ENCODE results near the gene SNAI3.

SNAI3 gene

GRCh38 chr16:88638323-88639230 is 47.7 kb downstream of the SNAI3 start, which contains the start of gene IL17C:
IL17C (plus strand) TSS chr16:88638572; CDS start chr16:88638642, 70 bp downstream.
- peaks cover 17% of the 10 kb centered on the region for H3K79me1 ChIP-seq (ENCODE audit: low read length)
- no peak within 1 kb of the TSS for H3K4me3 ChIP-seq (ENCODE audit: low read depth, low read length)
- H3K27me3 ChIP-seq (ENCODE audit: insufficient read depth, low read length), result peaks cover 3% of the 10 kb centered on the region
- H4K8ac ChIP-seq (ENCODE audit: low read depth, low read length), result no peak within 1 kb of the TSS
- H3K4me1 ChIP-seq (ENCODE audit: control insufficient read depth in 1 of 2, insufficient read depth in 2 of 2, low read length in 2 of 2), result peaks cover 18 to 19% of the 10 kb centered on the region in 2 experiments
- no peaks in the 10 kb centered on the region for H3K79me2 ChIP-seq (ENCODE audit: control insufficient read depth, insufficient read depth, low read length, poor library complexity)
- peaks cover 7% of the 10 kb centered on the region for H3K9me3 ChIP-seq (ENCODE audit: insufficient read depth, low read depth, low read length)
- no peak within 1 kb of the TSS for H4K12ac ChIP-seq (ENCODE audit: low read depth, low read length)
- H3K4me2 ChIP-seq (ENCODE audit: low read length), result no peak within 1 kb of the TSS
- H3K36me3 ChIP-seq (ENCODE audit: control insufficient read depth in 1 of 2, insufficient read depth in 2 of 2, low read length in 2 of 2), result peaks cover 5% of the 10 kb centered on the region in 2 experiments
- no peak within 1 kb of the TSS for H2BK5ac ChIP-seq (ENCODE audit: low read depth, low read length, poor library complexity)
- no peak within 1 kb of the TSS for H2AFZ ChIP-seq (ENCODE audit: insufficient read depth, low read length, poor library complexity)
- no peak within 1 kb of the TSS for H3K18ac ChIP-seq (ENCODE audit: low read length)
- no peak within 1 kb of the TSS for H2BK12ac ChIP-seq (ENCODE audit: low read length)
- H4K91ac ChIP-seq (ENCODE audit: low read depth, low read length), result peak within 1 kb of the TSS; percentile 15
- no peak within 1 kb of the TSS for H3K4ac ChIP-seq (ENCODE audit: low read depth, low read length)
- no peak within 1 kb of the TSS for H3K14ac ChIP-seq (ENCODE audit: low read length)
- no peak within 1 kb of the TSS for H3K23ac ChIP-seq (ENCODE audit: low read length)
- WGBS (ENCODE audit: extremely low coverage, insufficient coverage, insufficient read length), result no CpG with 5 or more reads among the region's 27 CpGs
- peak; percentile 58 to 71 for DNase-seq
- no peak within 1 kb of the TSS for H2BK120ac ChIP-seq (ENCODE audit: insufficient read depth, low read length, poor library complexity)
- no peak within 1 kb of the TSS for H2AK5ac ChIP-seq (ENCODE audit: low read length)
- no peak within 1 kb of the TSS for H3K9ac ChIP-seq (ENCODE audit: low read length)
- H3K27ac ChIP-seq (ENCODE audit: low read depth, low read length), result no peak within 1 kb of the TSS

DNA sequence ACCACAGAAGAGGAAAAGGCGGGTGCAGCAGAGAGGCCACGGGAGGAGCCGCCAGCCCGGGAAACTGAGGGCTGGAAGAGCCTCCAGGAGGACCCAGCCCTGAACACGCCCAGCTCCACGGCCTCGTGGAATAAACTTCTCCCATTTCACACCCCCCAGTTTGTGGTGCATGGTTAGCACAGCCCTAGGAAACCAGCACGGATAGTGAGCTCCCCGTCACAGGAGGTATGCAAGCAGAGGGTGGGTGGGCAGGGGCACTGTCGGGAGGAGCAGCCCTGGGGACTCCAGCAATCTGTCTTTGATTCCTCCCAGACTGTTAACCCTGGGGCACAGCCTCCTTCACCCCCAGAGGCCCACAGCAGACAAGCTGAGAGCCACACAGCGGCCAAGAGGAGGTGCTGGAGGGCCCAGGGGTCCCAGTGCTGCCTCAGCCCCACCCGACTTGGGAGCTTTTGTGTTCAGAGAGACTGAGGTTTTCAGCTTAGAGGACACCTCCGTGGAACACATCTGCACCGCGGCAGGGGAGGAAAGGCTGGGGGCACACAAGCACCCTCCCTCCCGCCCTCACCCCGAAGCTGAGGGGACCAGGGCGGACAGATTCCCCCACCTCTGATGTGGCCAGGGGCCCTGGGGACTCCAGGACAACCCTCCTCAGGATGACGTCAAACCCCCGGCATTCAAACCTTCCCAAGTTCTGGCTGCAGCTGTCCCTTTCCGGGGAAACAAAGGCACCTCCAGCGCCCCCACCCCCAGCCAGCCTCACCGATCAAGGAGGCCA is 49.6 kb downstream of the SNAI3 start:
- H2AK5ac ChIP-seq (ENCODE audit: low read length), result no peak overlapping the region
- no peak overlapping the region for H3K4me2 ChIP-seq (ENCODE audit: low read length)
- peaks cover 7% of the 10 kb centered on the region for H3K9me3 ChIP-seq (ENCODE audit: insufficient read depth, low read depth, low read length)
- no CpG with 5 or more reads among the region's 23 CpGs for WGBS (ENCODE audit: extremely low coverage, insufficient coverage, insufficient read length)
- no peak overlapping the region for H2BK5ac ChIP-seq (ENCODE audit: low read depth, low read length, poor library complexity)
- peaks cover 3% of the 10 kb centered on the region for H3K27me3 ChIP-seq (ENCODE audit: insufficient read depth, low read length)
- H2BK120ac ChIP-seq (ENCODE audit: insufficient read depth, low read length, poor library complexity), result no peak overlapping the region
- H3K79me2 ChIP-seq (ENCODE audit: control insufficient read depth, insufficient read depth, low read length, poor library complexity), result no peaks in the 10 kb centered on the region
- H4K8ac ChIP-seq (ENCODE audit: low read depth, low read length), result no peak overlapping the region
- no peak for DNase-seq
- H3K14ac ChIP-seq (ENCODE audit: low read length), result no peak overlapping the region
- peaks cover 13 to 14% of the 10 kb centered on the region in 2 experiments for H3K36me3 ChIP-seq (ENCODE audit: control insufficient read depth in 1 of 2, insufficient read depth in 2 of 2, low read length in 2 of 2)
- H4K91ac ChIP-seq (ENCODE audit: low read depth, low read length), result peak overlapping the region; percentile 56
- no peak overlapping the region for H4K12ac ChIP-seq (ENCODE audit: low read depth, low read length)
- no peak overlapping the region for H3K4me3 ChIP-seq (ENCODE audit: low read depth, low read length)
- H3K4ac ChIP-seq (ENCODE audit: low read depth, low read length), result no peak overlapping the region
- H3K4me1 ChIP-seq (ENCODE audit: control insufficient read depth in 1 of 2, insufficient read depth in 2 of 2, low read length in 2 of 2), result peaks cover 19 to 21% of the 10 kb centered on the region in 2 experiments
- no peak overlapping the region for H3K27ac ChIP-seq (ENCODE audit: low read depth, low read length)
- H3K9ac ChIP-seq (ENCODE audit: low read length), result no peak overlapping the region
- H3K79me1 ChIP-seq (ENCODE audit: low read length), result peaks cover 17% of the 10 kb centered on the region
- no peak overlapping the region for H2AFZ ChIP-seq (ENCODE audit: insufficient read depth, low read length, poor library complexity)
- H3K18ac ChIP-seq (ENCODE audit: low read length), result no peak overlapping the region
- H2BK12ac ChIP-seq (ENCODE audit: low read length), result no peak overlapping the region
- H3K23ac ChIP-seq (ENCODE audit: low read length), result no peak overlapping the region

DNA sequence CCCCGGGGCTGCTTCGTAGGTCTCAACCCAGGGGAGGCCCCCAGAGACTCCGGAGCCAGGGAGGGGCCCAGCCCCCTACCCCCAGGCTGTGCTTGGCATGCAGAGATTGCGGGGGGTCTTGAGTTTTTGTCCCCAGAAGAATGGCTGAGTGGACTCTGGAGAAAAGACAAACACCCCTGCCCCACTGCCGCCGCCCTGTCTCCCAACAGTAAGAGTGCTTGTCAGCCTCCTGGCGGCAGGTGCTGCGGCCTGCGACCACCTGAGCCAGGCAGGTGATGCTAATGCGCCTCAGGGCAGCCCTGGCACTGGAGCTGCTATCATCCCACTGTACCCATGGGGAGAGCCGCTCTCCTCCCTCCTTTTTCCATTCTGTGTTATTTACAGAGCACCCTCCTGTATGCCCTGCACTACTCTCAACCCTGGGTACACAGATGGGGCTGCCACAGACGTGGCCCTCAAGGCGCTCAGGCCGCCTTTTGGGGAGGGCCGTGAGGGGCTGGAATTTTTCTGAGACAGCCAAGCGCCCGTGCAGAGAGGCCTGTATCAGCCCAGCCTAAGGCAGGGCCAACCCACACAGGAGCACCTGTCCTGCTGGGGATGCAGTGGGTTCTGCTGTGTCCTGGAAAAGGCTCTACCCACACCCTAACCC is 50.5 kb downstream of the SNAI3 start:
- H4K91ac ChIP-seq (ENCODE audit: low read depth, low read length), result peak overlapping the region; percentile 56
- WGBS (ENCODE audit: extremely low coverage, insufficient coverage, insufficient read length), result no CpG with 5 or more reads among the region's 17 CpGs
- no peak overlapping the region for H3K4me3 ChIP-seq (ENCODE audit: low read depth, low read length)
- peaks cover 19 to 21% of the 10 kb centered on the region in 2 experiments for H3K4me1 ChIP-seq (ENCODE audit: control insufficient read depth in 1 of 2, insufficient read depth in 2 of 2, low read length in 2 of 2)
- no peak overlapping the region for H2BK12ac ChIP-seq (ENCODE audit: low read length)
- H3K9me3 ChIP-seq (ENCODE audit: insufficient read depth, low read depth, low read length), result peaks cover 7% of the 10 kb centered on the region
- H3K27ac ChIP-seq (ENCODE audit: low read depth, low read length), result no peak overlapping the region
- H4K12ac ChIP-seq (ENCODE audit: low read depth, low read length), result no peak overlapping the region
- peak overlapping the region; percentile 37 for H2BK120ac ChIP-seq (ENCODE audit: insufficient read depth, low read length, poor library complexity)
- no peak overlapping the region for H2BK5ac ChIP-seq (ENCODE audit: low read depth, low read length, poor library complexity)
- no peaks in the 10 kb centered on the region for H3K79me2 ChIP-seq (ENCODE audit: control insufficient read depth, insufficient read depth, low read length, poor library complexity)
- H3K14ac ChIP-seq (ENCODE audit: low read length), result no peak overlapping the region
- no peak for DNase-seq
- H4K8ac ChIP-seq (ENCODE audit: low read depth, low read length), result peak overlapping the region; percentile 27
- H3K4ac ChIP-seq (ENCODE audit: low read depth, low read length), result no peak overlapping the region
- no peak overlapping the region for H3K9ac ChIP-seq (ENCODE audit: low read length)
- peaks cover 20 to 21% of the 10 kb centered on the region in 2 experiments for H3K36me3 ChIP-seq (ENCODE audit: control insufficient read depth in 1 of 2, insufficient read depth in 2 of 2, low read length in 2 of 2)
- H3K18ac ChIP-seq (ENCODE audit: low read length), result peak overlapping the region; percentile 15
- peaks cover 3% of the 10 kb centered on the region for H3K27me3 ChIP-seq (ENCODE audit: insufficient read depth, low read length)
- peaks cover 17% of the 10 kb centered on the region for H3K79me1 ChIP-seq (ENCODE audit: low read length)
- H3K23ac ChIP-seq (ENCODE audit: low read length), result no peak overlapping the region
- no peak overlapping the region for H2AK5ac ChIP-seq (ENCODE audit: low read length)
- H2AFZ ChIP-seq (ENCODE audit: insufficient read depth, low read length, poor library complexity), result no peak overlapping the region
- no peak overlapping the region for H3K4me2 ChIP-seq (ENCODE audit: low read length)

DNA sequence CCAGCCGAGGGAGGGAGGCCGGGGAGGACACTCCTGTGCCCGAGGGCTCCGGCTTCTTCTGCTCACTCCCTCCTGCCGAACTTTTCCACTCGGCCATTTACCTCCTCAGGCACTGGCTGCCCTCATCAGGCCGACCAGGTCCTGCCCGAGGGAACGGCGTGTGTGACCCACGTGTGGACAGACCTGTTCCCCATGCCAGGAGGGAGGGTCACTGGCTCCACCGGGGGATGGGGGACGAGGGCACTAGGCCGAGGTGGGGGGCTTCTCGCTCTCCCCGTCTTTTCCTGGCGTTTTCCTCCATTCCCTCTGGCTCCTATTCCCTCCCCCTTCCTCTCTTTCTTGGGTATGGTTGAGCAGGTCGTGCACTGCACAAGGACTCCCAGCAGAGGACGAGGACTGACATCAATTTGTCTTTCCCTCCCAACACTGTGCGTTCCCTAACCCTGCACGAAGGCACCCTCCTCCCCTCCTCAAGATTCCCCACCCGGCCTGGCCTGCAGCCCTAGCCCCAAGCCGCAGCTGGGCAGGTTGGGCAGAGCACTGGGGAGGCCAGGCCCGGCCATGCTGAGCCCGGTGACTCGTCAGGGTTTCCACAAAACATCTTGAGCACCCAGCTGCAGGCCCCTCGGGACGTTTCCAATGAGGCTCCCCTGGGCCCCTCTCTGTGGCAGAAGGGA is 51.2 kb downstream of the SNAI3 start:
- H3K4me3 ChIP-seq (ENCODE audit: low read depth, low read length), result peak overlapping the region; percentile 63
- peak overlapping the region; percentile 16 for H3K14ac ChIP-seq (ENCODE audit: low read length)
- peaks cover 19 to 21% of the 10 kb centered on the region in 2 experiments for H3K4me1 ChIP-seq (ENCODE audit: control insufficient read depth in 1 of 2, insufficient read depth in 2 of 2, low read length in 2 of 2)
- peaks cover 7% of the 10 kb centered on the region for H3K9me3 ChIP-seq (ENCODE audit: insufficient read depth, low read depth, low read length)
- no peak overlapping the region for H4K12ac ChIP-seq (ENCODE audit: low read depth, low read length)
- no peak overlapping the region for H2BK5ac ChIP-seq (ENCODE audit: low read depth, low read length, poor library complexity)
- no peak overlapping the region for H3K9ac ChIP-seq (ENCODE audit: low read length)
- peak overlapping the region; percentile 27 for H4K8ac ChIP-seq (ENCODE audit: low read depth, low read length)
- no peak overlapping the region for H3K27ac ChIP-seq (ENCODE audit: low read depth, low read length)
- peak overlapping the region; percentile 37 for H2BK120ac ChIP-seq (ENCODE audit: insufficient read depth, low read length, poor library complexity)
- peaks cover 26 to 27% of the 10 kb centered on the region in 2 experiments for H3K36me3 ChIP-seq (ENCODE audit: control insufficient read depth in 1 of 2, insufficient read depth in 2 of 2, low read length in 2 of 2)
- WGBS (ENCODE audit: extremely low coverage, insufficient coverage, insufficient read length), result no CpG with 5 or more reads among the region's 28 CpGs
- peak overlapping the region; percentile 80 for H4K91ac ChIP-seq (ENCODE audit: low read depth, low read length)
- H3K23ac ChIP-seq (ENCODE audit: low read length), result no peak overlapping the region
- H2BK12ac ChIP-seq (ENCODE audit: low read length), result no peak overlapping the region
- H3K27me3 ChIP-seq (ENCODE audit: insufficient read depth, low read length), result peaks cover 3% of the 10 kb centered on the region
- H3K79me1 ChIP-seq (ENCODE audit: low read length), result peaks cover 17% of the 10 kb centered on the region
- peak overlapping the region; percentile 92 for H3K4me2 ChIP-seq (ENCODE audit: low read length)
- peak; percentile 75 to 81 for DNase-seq
- no peaks in the 10 kb centered on the region for H3K79me2 ChIP-seq (ENCODE audit: control insufficient read depth, insufficient read depth, low read length, poor library complexity)
- H3K4ac ChIP-seq (ENCODE audit: low read depth, low read length), result no peak overlapping the region
- peak overlapping the region; percentile 4 for H2AFZ ChIP-seq (ENCODE audit: insufficient read depth, low read length, poor library complexity)
- H3K18ac ChIP-seq (ENCODE audit: low read length), result no peak overlapping the region
- H2AK5ac ChIP-seq (ENCODE audit: low read length), result no peak overlapping the region
